ENCODE results near the gene OR2A25.
A peak's percentile ranks its signal among the peaks of the same experiment; 100 is the strongest.

Gene OR2A25

GRCh38 chr7:144027070-144027469 is 42.5 kb upstream of the OR2A25 start:
- TF ChIP-seq, protein P1, sequence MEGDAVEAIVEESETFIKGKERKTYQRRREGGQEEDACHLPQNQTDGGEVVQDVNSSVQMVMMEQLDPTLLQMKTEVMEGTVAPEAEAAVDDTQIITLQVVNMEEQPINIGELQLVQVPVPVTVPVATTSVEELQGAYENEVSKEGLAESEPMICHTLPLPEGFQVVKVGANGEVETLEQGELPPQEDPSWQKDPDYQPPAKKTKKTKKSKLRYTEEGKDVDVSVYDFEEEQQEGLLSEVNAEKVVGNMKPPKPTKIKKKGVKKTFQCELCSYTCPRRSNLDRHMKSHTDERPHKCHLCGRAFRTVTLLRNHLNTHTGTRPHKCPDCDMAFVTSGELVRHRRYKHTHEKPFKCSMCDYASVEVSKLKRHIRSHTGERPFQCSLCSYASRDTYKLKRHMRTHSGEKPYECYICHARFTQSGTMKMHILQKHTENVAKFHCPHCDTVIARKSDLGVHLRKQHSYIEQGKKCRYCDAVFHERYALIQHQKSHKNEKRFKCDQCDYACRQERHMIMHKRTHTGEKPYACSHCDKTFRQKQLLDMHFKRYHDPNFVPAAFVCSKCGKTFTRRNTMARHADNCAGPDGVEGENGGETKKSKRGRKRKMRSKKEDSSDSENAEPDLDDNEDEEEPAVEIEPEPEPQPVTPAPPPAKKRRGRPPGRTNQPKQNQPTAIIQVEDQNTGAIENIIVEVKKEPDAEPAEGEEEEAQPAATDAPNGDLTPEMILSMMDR (IDR thresholded peaks at IDR 0.05; ENCODE audit: low read length, missing control alignments), result peak; percentile 59
- no peak overlapping the region for H3K4me3 ChIP-seq (replicated peaks; ENCODE audit: low read depth, low read length)
- DNase-seq (ENCODE audit: low read depth), result peak; percentile 76

DNA sequence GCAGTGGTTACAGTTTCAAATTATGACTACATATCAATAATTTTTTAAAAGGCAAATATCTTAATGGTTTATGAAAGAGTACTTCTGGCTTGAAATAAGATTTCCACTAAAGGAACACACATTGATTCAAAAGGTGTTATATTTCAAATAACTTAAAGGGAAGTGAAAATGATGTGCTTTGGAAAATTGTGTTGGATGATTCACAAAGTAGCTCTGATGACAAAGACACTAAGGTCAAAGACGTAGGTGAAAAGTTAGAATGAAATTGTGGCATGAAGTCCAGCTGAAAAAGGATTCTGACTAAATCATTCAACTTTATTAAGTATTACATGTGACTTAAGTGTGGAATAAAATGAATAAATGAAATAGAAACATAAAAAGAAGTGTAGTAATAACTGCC is 41.6 kb upstream of the OR2A25 start:
- TF ChIP-seq, protein P1 (IDR thresholded peaks at IDR 0.05; ENCODE audit: low read length, missing control alignments), result no peak
- peak; percentile 35 for DNase-seq (ENCODE audit: low read depth)
- H3K4me3 ChIP-seq (replicated peaks; ENCODE audit: low read depth, low read length), result no peak overlapping the region

GRCh38 chr7:144028547-144028946 is 41.1 kb upstream of the OR2A25 start:
- TF ChIP-seq, protein P1 (IDR thresholded peaks at IDR 0.05; ENCODE audit: low read length, missing control alignments), result no peak
- DNase-seq (ENCODE audit: low read depth), result no peak

DNA sequence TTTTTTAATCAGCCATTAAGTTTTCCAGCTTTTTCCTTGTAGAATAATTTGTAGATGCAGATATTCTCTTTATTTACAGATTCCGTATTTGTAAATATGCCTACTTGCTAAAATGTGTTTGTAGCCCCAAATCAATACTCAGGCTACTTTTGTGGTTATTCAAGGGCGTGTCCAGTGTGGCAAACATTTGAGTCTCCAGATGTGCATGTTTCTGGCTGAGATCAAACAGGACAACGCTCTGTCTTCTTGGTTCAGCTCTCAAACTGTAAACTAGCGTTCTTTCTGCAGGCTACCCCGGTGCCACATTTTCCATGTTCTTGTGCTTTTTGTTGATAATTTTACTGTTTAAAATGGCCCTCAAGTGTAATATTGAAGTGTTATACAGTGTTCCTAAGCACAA is 37.1 kb upstream of the OR2A25 start:
- H3K4me3 ChIP-seq (replicated peaks; ENCODE audit: low read depth, low read length), result no peak overlapping the region
- no peak for DNase-seq (ENCODE audit: low read depth)
- TF ChIP-seq, protein P1 (IDR thresholded peaks at IDR 0.05; ENCODE audit: low read length, missing control alignments), result no peak

More at GRCh38 chr7:144028547-144028946, 41.1 kb upstream of the OR2A25 start:
- no peak overlapping the region for H3K4me3 ChIP-seq (replicated peaks; ENCODE audit: low read depth, low read length)

DNA sequence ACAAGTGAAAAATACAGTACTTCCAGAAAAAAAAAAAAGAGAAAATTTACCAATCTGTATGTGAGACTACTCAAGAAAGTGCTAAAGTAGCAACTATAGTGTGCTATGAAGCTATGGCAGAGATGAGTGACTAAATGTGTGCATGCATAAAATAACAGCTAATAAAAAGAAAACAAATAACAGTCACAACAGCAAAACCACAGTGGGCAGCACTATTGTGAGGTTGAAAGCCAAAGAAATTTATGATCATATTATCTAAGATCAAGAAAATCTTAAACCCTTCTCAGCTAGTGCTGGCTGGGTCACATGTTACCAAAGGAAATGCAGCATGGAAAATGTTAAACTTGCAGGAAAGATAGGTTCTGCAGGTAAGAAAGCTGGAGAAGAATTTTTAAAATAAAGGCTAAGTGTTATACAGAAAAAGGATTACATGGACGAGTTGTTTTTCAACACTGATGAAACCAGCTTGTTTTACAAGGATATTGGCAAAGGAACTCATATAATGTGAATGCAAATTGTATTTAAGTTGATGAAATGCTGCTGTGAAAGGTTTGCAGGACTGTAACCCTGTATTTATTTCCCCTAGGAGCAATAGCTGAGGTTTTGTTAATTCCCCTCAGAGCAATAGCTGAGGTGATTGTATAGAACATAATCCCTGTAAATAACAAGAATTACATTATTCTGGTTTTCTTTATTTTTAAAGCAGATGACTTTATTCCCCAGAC is 36.5 kb upstream of the OR2A25 start:
- H3K4me3 ChIP-seq (replicated peaks; ENCODE audit: low read depth, low read length), result no peak overlapping the region
- DNase-seq (ENCODE audit: low read depth), result no peak
- TF ChIP-seq, protein P1 (IDR thresholded peaks at IDR 0.05; ENCODE audit: low read length, missing control alignments), result no peak

DNA sequence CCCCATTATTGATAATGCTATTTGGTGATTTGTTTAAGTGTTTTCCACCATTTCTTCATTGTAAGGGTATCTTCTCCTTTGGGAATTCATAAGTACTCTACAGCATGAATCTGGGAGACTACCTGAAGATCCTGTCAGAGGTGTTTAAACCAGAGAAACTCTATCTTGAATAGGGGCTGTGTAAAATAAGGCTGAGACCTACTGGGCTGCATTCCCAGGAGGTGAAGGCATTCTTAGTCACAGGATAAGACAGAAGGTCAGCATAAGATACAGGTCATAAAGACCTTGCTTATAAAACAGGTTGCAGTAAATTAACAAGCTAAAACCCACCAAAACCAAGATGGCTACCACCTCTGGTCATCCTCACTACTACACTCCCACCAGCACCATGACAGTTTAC is 34.2 kb upstream of the OR2A25 start:
- TF ChIP-seq, protein P1 (IDR thresholded peaks at IDR 0.05; ENCODE audit: low read length, missing control alignments), result no peak
- no peak for DNase-seq (ENCODE audit: low read depth)

More for the DNA sequence above, 34.2 kb upstream of the OR2A25 start:
- no peak overlapping the region for H3K4me3 ChIP-seq (replicated peaks; ENCODE audit: low read depth, low read length)

All from fibroblast of pulmonary artery (primary cell).